Ovary (tissue), 9 donors: Measurements from ENCODE around the gene TBC1D7. TPM values are rescaled to one million over a fixed set of nuclear protein-coding genes. Genes with fewer than 3 reads are reported as not detected.

Source experiments
- DNase-seq, 5 donors: peaks; one replicate each; pipeline ENCODE4 v3.0.0-alpha.2; 2019 to 2020
- H3K27ac ChIP-seq, 2 donors: fragments of 200-600 bp; one replicate each; pipeline versions ENCODE4 v1.5.1 to v1.8.0; 2019 to 2022
- H3K27me3 ChIP-seq: fragments of 200-600 bp; one replicate; pipeline ENCODE4 v1.8.0; 2022
- H3K36me3 ChIP-seq: fragments of 200-600 bp; sonication (generic); one replicate; pipeline ENCODE4 v1.5.1; 2019
- H3K4me1 ChIP-seq: one replicate; pipeline ENCODE4 v1.8.1; 2013; ENCODE audit warnings: mild to moderate bottlenecking, moderate library complexity; ENCODE audit not compliant: insufficient read depth
- H3K4me3 ChIP-seq: fragments of 200-600 bp; sonication (generic); one replicate; pipeline ENCODE4 v1.5.1; 2017
- H3K9me3 ChIP-seq, 2 donors: fragments of 200-600 bp in 1 of 2; sonication (generic) in 1 of 2; one replicate each; pipeline versions ENCODE4 v1.5.1 to v1.8.1; 2013 to 2019; ENCODE audit warnings: mild to moderate bottlenecking in 1 of 2, moderate library complexity in 1 of 2
- CTCF ChIP-seq, 3 donors: fragments of 450-650 bp in 2 of 3; fragments of 200-600 bp in 1 of 3; IDR thresholded peaks; one replicate each; pipeline versions ENCODE4 v1.5.1 to v1.8.0; 2016 to 2022; ENCODE audit warnings: antibody characterized with exemption in 3 of 3, mild to moderate bottlenecking in 1 of 3
- EP300 ChIP-seq: sonication (generic); formaldehyde crosslinking; IDR thresholded peaks from one replicate; pipeline ENCODE4 v1.6.1; 2017; ENCODE audit warnings: antibody characterized with exemption
- POLR2A ChIP-seq: fragments of 450-650 bp; IDR thresholded peaks from one replicate; pipeline ENCODE4 v1.6.1; 2017; ENCODE audit warnings: antibody characterized with exemption, mild to moderate bottlenecking, moderate library complexity
- WGBS, 3 donors: extraction: QIAGEN DNeasy Blood & Tissue Kit in 1 of 3; methylation state at CpG; one replicate each; pipeline versions ENCODE4 v1.1.5 to v1.1.7; 2013 to 2017; 5-methylcytosine and 5-hydroxymethylcytosine counted together
- intact Hi-C, 4 donors: fragments of 100-400 bp; cut with DNase I; formaldehyde crosslinking; loops; one replicate each; pipeline versions ENCODE4 v1.11.0 to v1.15.1; 2022 to 2023
- polyA plus RNA-seq, 2 donors: library from polyadenylated mRNA; stranded (reverse); fragments of 200-250 nt in 1 of 2; fragments of 350-450 nt in 1 of 2; fragmentation: Illumina TruSeq in 1 of 2; extraction: RNeasy Lipid Tissue Mini Kit (QIAGEN cat#74804) in 1 of 2; gene quantifications; one replicate each; pipeline ENCODE4 v1.2.3, GENCODE V29; 2013 to 2014
- total RNA-seq, 7 donors: library from RNA; depleted of rRNA in 2 of 7; stranded (reverse); fragments of >200 nt in 2 of 7; fragmentation: NEBNext Ultra II Directional in 3 of 7; extraction: Animal tissue kit (Norgen Biotek cat#: 25700) in 3 of 7; gene quantifications; one replicate each; pipeline versions ENCODE4 v1.1.0 to v1.2.4, GENCODE V29; 2016 to 2023
- donor health status: DM: no; HTN: no; CAD: no; lungs with moderate emphysema.
- donor health status: DM: no; HTN: no; CAD: no.
- donor health status: Bipolar disorder and iron deficiency.
- donor health status: DM: yes; HTN: yes; CAD: no.
- donor health status: DM: no; HTN: no; CAD: no.
- donor health status: DM: yes; HTN: yes; CAD: no.

Gene TBC1D7
- total and polyA plus RNA-seq, 9 donors = 4.7 to 11.9 (median 7.5) TPM

GRCh38 chr6:13305288-13305687, 23.0 kb downstream of the TBC1D7 start:
- Histone ChIP-seq H3K27me3 (no peaks in the 10 kb centered on the region), H3K9me3 (no peaks in the 10 kb centered on the region), H3K4me3 (no peak overlapping the region), H3K4me1 (peaks cover 11% of the 10 kb centered on the region), H3K36me3 (no peaks in the 10 kb centered on the region), H3K27ac (no peak overlapping the region)
- whole genome bisulfite sequencing, 3 donors = 75 to 98% (median 97%) methylated on average over 4 of the region's 4 CpGs
- DNase-seq = no peak
- intact Hi-C loops = no loop called here
- TF ChIP-seq EP300 (no peak), CTCF (IDR thresholded peaks at IDR 0.05) (no peak), POLR2A (no peak)

- no peaks in the 10 kb centered on the region for H3K27me3 ChIP-seq
- intact Hi-C loops = no loop called here
- no peaks in the 10 kb centered on the region for H3K36me3 ChIP-seq
- DNase-seq = no peak
- H3K27ac ChIP-seq = no peak overlapping the region
- WGBS, 3 donors = 90 to 92% (median 92%) methylated on average over 11 of the region's 11 CpGs
- H3K4me3 ChIP-seq = no peak overlapping the region
- H3K4me1 ChIP-seq = peaks cover 11% of the 10 kb centered on the region
- TF ChIP-seq CTCF (IDR thresholded peaks at IDR 0.05) (no peak), POLR2A (no peak), EP300 (no peak)
- H3K9me3 ChIP-seq = no peaks in the 10 kb centered on the region
Measured at GRCh38 chr6:13304580-13305260, 23.6 kb downstream of the TBC1D7 start.

GRCh38 chr6:13304101-13304500, 24.2 kb downstream of the TBC1D7 start:
- DNase-seq = no peak

GRCh38 chr6:13303668-13304017, 24.7 kb downstream of the TBC1D7 start:
- WGBS, 3 donors = 13 to 17% (median 16%) methylated on average over 7 of the region's 7 CpGs
- H3K36me3 ChIP-seq = no peaks in the 10 kb centered on the region
- H3K4me3 ChIP-seq = no peak overlapping the region
- H3K27me3 ChIP-seq = no peaks in the 10 kb centered on the region
- intact Hi-C loops = no loop called here
- peaks cover 11% of the 10 kb centered on the region for H3K4me1 ChIP-seq
- peak; percentile 74 to 87 (median 77) for DNase-seq
- TF ChIP-seq POLR2A (no peak), EP300 (no peak), CTCF (IDR thresholded peaks at IDR 0.05) (no peak)
- H3K9me3 ChIP-seq = no peaks in the 10 kb centered on the region
- H3K27ac ChIP-seq = peak overlapping the region in 1 of 2 donors; percentile 60

More at GRCh38 chr6:13304101-13304500, 24.2 kb downstream of the TBC1D7 start:
- Histone ChIP-seq H3K4me3 (no peak overlapping the region), H3K4me1 (peaks cover 11% of the 10 kb centered on the region), H3K27me3 (no peaks in the 10 kb centered on the region), H3K27ac (peak overlapping the region in 1 of 2 donors; percentile 60), H3K9me3 (no peaks in the 10 kb centered on the region), H3K36me3 (no peaks in the 10 kb centered on the region)
- TF ChIP-seq EP300 (no peak), CTCF (IDR thresholded peaks at IDR 0.05) (no peak), POLR2A (no peak)
- intact Hi-C loops = no loop called here
- 70 to 75% (median 72%) methylated on average over 6 of the region's 6 CpGs for WGBS, 3 donors
